T-helper 1 cell treated with Interleukin-12 subunit alpha and Interleukin-12 subunit beta and Interleukin-4 antibody, amounts not matched to agents 30 ng/mL and 1 ng/mL, for 36 hours (primary cell): ENCODE data around the gene OR10AD1. TPM values are rescaled to one million over a fixed set of nuclear protein-coding genes. Genes with fewer than 3 reads are reported as not detected.
"Not testable (repeated sequence)": the region's sequence is repeated elsewhere in the genome, so short reads cannot be mapped to it uniquely, and the experiment has no call there.

Experiments used
- intact Hi-C: fragments of 100-400 bp; cut with micrococcal nuclease; formaldehyde crosslinking; loops from one replicate; pipeline ENCODE4 v1.15.1; 2024
- total RNA-seq: library from RNA; stranded (reverse); gene quantifications from 2 replicates; pipeline ENCODE4 v1.2.3, GENCODE V29; 2022

Gene OR10AD1
- total RNA-seq: not detected in 2 replicates

- intact Hi-C loops: no loop called here
Observed at GRCh38 chr12:48203192-48203591, at the start of gene OR10AD1. TSS of gene OR10AD1 (minus strand) at chr12:48203292. CDS start at chr12:48203292, 0 bp downstream.

- intact Hi-C loops: no loop called here
Observed at GRCh38 chr12:48247181-48247966, 44.3 kb upstream of the OR10AD1 start.

- intact Hi-C loops: no loop called here
Observed at GRCh38 chr12:48237162-48237561, 34.1 kb upstream of the OR10AD1 start.

- intact Hi-C loops: no loop called here
Observed at GRCh38 chr12:48235796-48236333, 32.8 kb upstream of the OR10AD1 start.

GRCh38 chr12:48231169-48231958 is 28.3 kb upstream of the OR10AD1 start:
- intact Hi-C loops: not testable (repeated sequence)

- intact Hi-C loops: not testable (repeated sequence)
Observed at GRCh38 chr12:48224533-48224932, 21.4 kb upstream of the OR10AD1 start.

- intact Hi-C loops: no loop called here
Observed at GRCh38 chr12:48221645-48222044, 18.6 kb upstream of the OR10AD1 start.

- intact Hi-C loops: no loop called here
Observed at GRCh38 chr12:48220701-48221100, 17.6 kb upstream of the OR10AD1 start.

- intact Hi-C loops: no loop called here
Observed at GRCh38 chr12:48219631-48220030, 16.5 kb upstream of the OR10AD1 start.

GRCh38 chr12:48216785-48217184 is 13.7 kb upstream of the OR10AD1 start:
- intact Hi-C loops: no loop called here

GRCh38 chr12:48209495-48209894 is 6.4 kb upstream of the OR10AD1 start:
- intact Hi-C loops: not testable (repeated sequence)

- intact Hi-C loops: no loop called here
Observed at GRCh38 chr12:48202766-48203165, 326 bp downstream of the OR10AD1 start.

GRCh38 chr12:48201516-48201915 is 1.6 kb downstream of the OR10AD1 start:
- intact Hi-C loops: no loop called here

GRCh38 chr12:48201091-48201490 is 2.0 kb downstream of the OR10AD1 start:
- intact Hi-C loops: no loop called here

- intact Hi-C loops: loop anchor here (2.0 to 10.0 kb wide), 3 partner anchors 237 to 485 kb away; partner anchors contain the start of genes KANSL2 and TMEM106C
Observed at GRCh38 chr12:48199774-48200221, 3.3 kb downstream of the OR10AD1 start.

- intact Hi-C loops: loop anchor here (1.0 to 10.0 kb wide), 8 partner anchors 16 to 517 kb away; partner anchors contain the start of genes ASB8, CCDC184, CCNT1 and KANSL2
Observed at GRCh38 chr12:48198985-48199384, 4.1 kb downstream of the OR10AD1 start.

- intact Hi-C loops: loop anchor here (1.0 to 10.0 kb wide), 8 partner anchors 15 to 518 kb away; partner anchors contain the start of genes ASB8, CCDC184, CCNT1 and KANSL2
Observed at GRCh38 chr12:48198672-48198971, 4.5 kb downstream of the OR10AD1 start.

GRCh38 chr12:48197971-48198671 is 5.0 kb downstream of the OR10AD1 start:
- intact Hi-C loops: loop anchor here (1.0 to 10.0 kb wide), 10 partner anchors 9 to 518 kb away; partner anchors contain the start of genes ASB8, CCDC184, CCNT1 and KANSL2

GRCh38 chr12:48197549-48197970 is 5.5 kb downstream of the OR10AD1 start:
- intact Hi-C loops: loop anchor here (1.0 to 10.0 kb wide), 4 partner anchors 8 to 491 kb away; partner anchors contain the start of genes KANSL2 and RPAP3

- intact Hi-C loops: loop anchor here (5.0 to 10.0 kb wide), 2 partner anchors 258 to 490 kb away; partner anchors contain the start of gene KANSL2
Observed at GRCh38 chr12:48194799-48195201, 8.3 kb downstream of the OR10AD1 start.

- intact Hi-C loops: loop anchor here (10.0 kb wide), 1 partner anchor 491 kb away; the partner anchor contains the start of gene KANSL2
Observed at GRCh38 chr12:48193623-48194022, 9.5 kb downstream of the OR10AD1 start.
